GM21723 (cell line): ENCODE results near the gene WWP2.
"Not testable (repeated sequence)": the region's sequence is repeated elsewhere in the genome, so short reads cannot be mapped to it uniquely, and the experiment has no call there.

Experiments
- ATAC-seq: cut with Tn5 transposase; IDR thresholded peaks from one replicate; pipeline ENCODE4 v1.9.1; 2021; ENCODE audit warnings: mild to moderate bottlenecking, moderate library complexity; ENCODE audit not compliant: unreplicated experiment

The WWP2 gene

GRCh38 chr16:69854776-69855175 is 92.6 kb downstream of the WWP2 start:
- ATAC-seq, result not testable (repeated sequence)

GRCh38 chr16:69855592-69855991 is 93.5 kb downstream of the WWP2 start:
- ATAC-seq, result no peak

GRCh38 chr16:69858191-69859104 is 96.3 kb downstream of the WWP2 start:
- no peak for ATAC-seq

GRCh38 chr16:69859105-69859989 is 97.2 kb downstream of the WWP2 start:
- ATAC-seq, result no peak

GRCh38 chr16:69860233-69861231 is 98.4 kb downstream of the WWP2 start:
- ATAC-seq, result no peak

- ATAC-seq, result no peak
Observed at GRCh38 chr16:69861292-69862030, 99.3 kb downstream of the WWP2 start.

GRCh38 chr16:69863401-69864281 is 101.5 kb downstream of the WWP2 start:
- no peak for ATAC-seq

GRCh38 chr16:69865701-69866100 is 103.6 kb downstream of the WWP2 start:
- ATAC-seq, result no peak

- no peak for ATAC-seq
Observed at GRCh38 chr16:69867784-69868560, 105.8 kb downstream of the WWP2 start.

GRCh38 chr16:69870761-69871160 is 108.6 kb downstream of the WWP2 start:
- ATAC-seq, result no peak

GRCh38 chr16:69871708-69872107 is 109.6 kb downstream of the WWP2 start:
- ATAC-seq, result no peak

- ATAC-seq, result no peak
Observed at GRCh38 chr16:69872888-69873287, 110.8 kb downstream of the WWP2 start.

GRCh38 chr16:69873783-69874182 is 111.7 kb downstream of the WWP2 start:
- ATAC-seq, result no peak

GRCh38 chr16:69874271-69874670 is 112.1 kb downstream of the WWP2 start:
- ATAC-seq, result no peak

GRCh38 chr16:69880640-69881133 is 118.6 kb downstream of the WWP2 start:
- ATAC-seq, result no peak

GRCh38 chr16:69881141-69881540 is 119.0 kb downstream of the WWP2 start:
- ATAC-seq, result no peak

GRCh38 chr16:69883744-69884143 is 121.6 kb downstream of the WWP2 start:
- no peak for ATAC-seq

GRCh38 chr16:69885722-69886121 is 123.6 kb downstream of the WWP2 start:
- ATAC-seq, result no peak
